Esophagus squamous epithelium (tissue), 4 donors: ENCODE results near the gene MSH3.
"Not testable (repeated sequence)": the region's sequence is repeated elsewhere in the genome, so short reads cannot be mapped to it uniquely, and the experiment has no call there.

Experiments
- CTCF ChIP-seq, 6 experiments: fragments of 450-650 bp in 4 of 6; fragments of 200-600 bp in 2 of 6; sonication (generic) in 2 of 6; IDR thresholded peaks; one replicate each; pipeline ENCODE4 v1.5.1; 2016 to 2019; ENCODE audit warnings: antibody characterized with exemption in 6 of 6, mild to moderate bottlenecking in 4 of 6, moderate library complexity in 4 of 6
- POLR2A ChIP-seq, 4 donors: fragments of 450-650 bp; IDR thresholded peaks; one replicate each; pipeline ENCODE4 v1.6.1; 2017; ENCODE audit warnings: antibody characterized with exemption in 4 of 4, mild to moderate bottlenecking in 4 of 4, moderate library complexity in 3 of 4

GRCh38 chr5:80850168-80850567 lies 195.7 kb downstream of the MSH3 start:
- TF ChIP-seq CTCF, POLR2A (IDR thresholded peaks at IDR 0.05): not testable (repeated sequence)
